HG03095 (cell line): ENCODE results near the gene KMT2C.
"Not testable (repeated sequence)": the region's sequence is repeated elsewhere in the genome, so short reads cannot be mapped to it uniquely, and the experiment has no call there.

Source experiments
- ATAC-seq: cut with Tn5 transposase; IDR thresholded peaks from one replicate; pipeline ENCODE4 v1.9.1; 2021; ENCODE audit warnings: moderate library complexity; ENCODE audit not compliant: unreplicated experiment

The KMT2C gene

DNA sequence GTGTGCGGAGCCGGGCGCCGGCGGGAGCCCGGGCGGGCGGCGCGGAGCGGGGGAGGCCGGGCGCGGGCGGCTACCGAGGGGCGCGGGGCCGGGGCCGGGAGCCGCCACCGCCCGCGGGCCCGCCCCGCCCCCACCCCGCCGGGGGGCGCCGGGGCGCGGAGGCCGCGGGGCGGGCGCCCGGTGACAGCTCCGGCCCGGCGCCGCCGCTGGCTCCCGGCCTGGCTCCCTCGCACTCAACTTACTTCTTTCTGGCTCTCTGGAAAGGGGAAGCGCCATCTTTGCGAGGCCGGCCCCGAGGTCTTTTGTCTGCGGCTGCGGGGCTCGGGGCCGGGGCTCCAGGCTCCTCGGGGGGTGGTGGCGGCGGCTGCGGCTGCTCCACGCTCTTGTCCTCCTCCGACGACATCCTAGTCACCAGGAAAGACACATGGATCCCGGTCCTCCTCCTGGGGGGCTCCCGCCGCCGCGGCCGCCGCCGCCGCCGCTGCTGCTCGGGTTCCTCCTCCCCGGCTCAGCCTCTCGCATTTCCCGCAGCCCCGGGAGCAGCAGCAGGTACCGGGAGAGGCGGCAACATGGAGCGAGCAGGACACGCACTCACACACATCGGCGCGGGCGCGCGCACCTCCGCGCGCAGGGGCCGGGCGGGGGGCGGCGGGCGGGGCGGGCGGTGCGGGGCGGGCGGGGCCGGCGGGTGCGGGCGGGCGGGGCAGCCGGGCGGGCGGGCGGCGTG is at the start of gene KMT2C:
Gene KMT2C (minus strand): TSS at position 620 of the 727 bp plus-strand sequence. CDS start 217 bp downstream, at position 403.
- ATAC-seq, result no peak

- ATAC-seq, result no peak
Measured at GRCh38 chr7:152481082-152481481, 45.3 kb upstream of the KMT2C start.

- ATAC-seq, result no peak
Measured at GRCh38 chr7:152480664-152481063, 44.9 kb upstream of the KMT2C start.

DNA sequence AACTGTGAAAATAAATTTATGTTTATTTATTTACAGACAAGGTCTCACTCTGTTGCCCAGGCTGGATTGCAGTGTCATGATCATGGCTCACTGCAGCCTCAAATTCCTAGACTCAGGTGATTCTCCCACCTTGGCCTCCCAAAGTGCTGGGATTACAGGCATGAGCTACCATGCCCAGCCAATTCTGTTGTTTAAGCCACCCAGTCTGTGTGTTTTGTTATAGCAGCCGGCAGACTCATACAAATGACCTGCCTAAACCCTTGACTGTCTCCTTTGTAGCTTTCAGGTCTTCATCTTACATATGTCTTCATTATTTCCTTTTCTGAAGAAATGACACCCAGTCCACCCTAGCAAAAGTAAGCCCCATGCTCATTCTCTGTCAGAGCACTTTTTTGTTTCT is 43.8 kb upstream of the KMT2C start:
- no peak for ATAC-seq

DNA sequence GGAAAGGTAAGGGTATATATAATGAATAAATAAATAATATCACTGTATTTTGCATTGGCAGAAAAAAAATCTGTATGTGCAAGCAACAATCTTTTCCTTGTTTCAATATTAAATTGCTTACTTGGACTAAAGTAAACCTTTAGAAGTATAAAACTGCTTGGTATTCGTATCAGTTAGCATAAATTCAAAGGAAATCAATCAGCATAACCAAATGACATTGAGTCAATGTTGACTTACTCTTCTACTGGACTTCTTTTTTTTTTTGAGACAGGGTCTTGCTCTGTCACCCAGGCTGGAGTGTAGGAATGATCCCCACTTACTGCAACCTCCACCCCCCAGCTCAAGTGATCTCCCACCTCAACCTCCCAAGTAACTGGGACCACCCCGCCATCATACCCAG is 42.3 kb upstream of the KMT2C start:
- no peak for ATAC-seq

DNA sequence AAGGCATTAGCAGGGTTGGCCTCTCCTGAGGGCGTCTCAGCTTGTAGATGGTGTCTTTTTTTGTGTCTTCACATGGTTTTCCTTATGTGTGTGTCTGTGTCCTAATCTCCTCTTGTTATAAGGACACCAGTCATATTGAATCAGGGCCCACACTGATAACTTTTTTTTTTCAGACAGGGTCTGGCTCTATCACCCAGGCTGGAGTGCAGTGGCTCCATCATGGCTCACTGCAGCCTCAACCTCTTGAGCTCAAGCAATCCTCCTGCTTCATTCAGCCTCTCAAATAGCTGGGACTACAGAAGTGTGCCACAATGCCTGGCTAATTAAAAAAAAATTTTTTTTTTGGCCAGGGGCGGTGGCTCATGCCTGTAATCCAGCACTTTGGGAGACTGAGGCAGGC is 41.3 kb upstream of the KMT2C start:
- ATAC-seq, result no peak

- no peak for ATAC-seq
Measured at GRCh38 chr7:152476551-152476950, 40.7 kb upstream of the KMT2C start.

DNA sequence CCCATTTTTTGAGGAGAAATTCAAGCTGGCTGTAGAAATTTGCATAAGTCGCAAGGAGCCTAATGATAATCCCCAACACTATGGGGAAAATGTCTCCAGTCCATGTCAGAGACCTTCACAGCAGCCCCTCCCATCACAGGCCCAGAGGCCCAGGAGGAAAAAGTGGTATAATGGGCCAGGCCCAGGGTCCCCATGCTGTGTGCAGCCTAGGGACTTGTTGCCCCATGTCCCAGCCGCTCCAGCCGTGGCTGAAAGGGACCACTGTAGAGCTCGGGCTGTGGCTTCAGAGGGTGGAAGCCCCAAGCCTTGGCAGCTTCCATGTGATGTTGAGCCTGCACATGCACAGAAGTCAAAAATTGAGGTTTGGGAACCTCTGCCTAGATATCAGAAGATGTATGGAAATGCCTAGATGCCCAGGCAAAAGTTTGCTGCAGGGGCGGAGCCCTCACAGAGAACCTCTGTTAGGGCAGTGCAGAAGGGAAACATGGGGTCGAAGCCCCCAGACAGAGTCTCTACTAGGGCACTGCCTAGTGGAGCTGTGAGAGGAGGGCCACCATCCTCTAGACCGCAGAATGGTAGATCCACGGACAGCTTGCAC is 35.3 kb upstream of the KMT2C start:
- not testable (repeated sequence) for ATAC-seq

- ATAC-seq, result not testable (repeated sequence)
Measured at GRCh38 chr7:152470251-152471022, 34.6 kb upstream of the KMT2C start.

DNA sequence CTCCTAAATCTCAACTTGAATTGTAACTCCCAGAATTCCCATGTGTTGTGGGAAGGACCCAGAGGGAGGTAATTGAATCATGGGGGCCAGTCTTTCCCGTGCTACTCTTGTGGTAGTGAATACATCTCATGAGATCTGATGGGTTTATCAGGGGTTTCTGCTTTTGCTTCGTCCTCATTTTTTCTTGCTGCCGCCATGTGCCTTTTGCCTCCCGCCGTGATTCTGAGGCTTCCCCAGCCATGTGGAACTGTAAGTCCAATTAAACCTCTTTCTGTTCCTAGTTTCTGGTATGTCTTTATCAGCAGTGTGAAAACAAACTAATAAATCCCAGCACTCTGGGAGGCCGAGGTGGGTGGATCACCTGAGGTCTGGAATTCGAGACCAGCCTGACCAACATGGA is 33.8 kb upstream of the KMT2C start:
- not testable (repeated sequence) for ATAC-seq

DNA sequence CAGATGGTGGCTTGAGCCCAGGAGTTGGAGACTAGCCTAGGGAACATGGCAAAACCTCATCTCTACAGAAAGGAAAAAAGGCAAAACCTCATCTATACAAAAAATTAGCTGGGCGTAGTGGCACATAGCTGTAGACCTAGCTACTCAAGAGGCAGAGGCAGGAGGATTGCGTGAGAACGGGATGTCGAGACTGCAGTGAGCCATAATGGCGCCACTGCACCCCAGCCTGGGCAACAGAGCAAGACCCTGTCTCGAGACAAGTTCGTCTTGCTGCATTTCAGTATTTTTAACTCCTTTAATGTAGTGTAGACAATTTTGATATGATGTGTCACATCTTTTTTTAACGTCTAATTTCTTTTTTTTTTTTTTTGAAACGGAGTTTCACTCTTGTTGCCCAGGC is 31.4 kb upstream of the KMT2C start:
- ATAC-seq, result no peak

- ATAC-seq, result no peak
Measured at GRCh38 chr7:152465119-152465387, 29.2 kb upstream of the KMT2C start.

- ATAC-seq, result peak; percentile 33
Measured at GRCh38 chr7:152464312-152465118, 28.7 kb upstream of the KMT2C start.

- ATAC-seq, result peak; percentile 92
Measured at GRCh38 chr7:152463709-152464311, 28.0 kb upstream of the KMT2C start.

DNA sequence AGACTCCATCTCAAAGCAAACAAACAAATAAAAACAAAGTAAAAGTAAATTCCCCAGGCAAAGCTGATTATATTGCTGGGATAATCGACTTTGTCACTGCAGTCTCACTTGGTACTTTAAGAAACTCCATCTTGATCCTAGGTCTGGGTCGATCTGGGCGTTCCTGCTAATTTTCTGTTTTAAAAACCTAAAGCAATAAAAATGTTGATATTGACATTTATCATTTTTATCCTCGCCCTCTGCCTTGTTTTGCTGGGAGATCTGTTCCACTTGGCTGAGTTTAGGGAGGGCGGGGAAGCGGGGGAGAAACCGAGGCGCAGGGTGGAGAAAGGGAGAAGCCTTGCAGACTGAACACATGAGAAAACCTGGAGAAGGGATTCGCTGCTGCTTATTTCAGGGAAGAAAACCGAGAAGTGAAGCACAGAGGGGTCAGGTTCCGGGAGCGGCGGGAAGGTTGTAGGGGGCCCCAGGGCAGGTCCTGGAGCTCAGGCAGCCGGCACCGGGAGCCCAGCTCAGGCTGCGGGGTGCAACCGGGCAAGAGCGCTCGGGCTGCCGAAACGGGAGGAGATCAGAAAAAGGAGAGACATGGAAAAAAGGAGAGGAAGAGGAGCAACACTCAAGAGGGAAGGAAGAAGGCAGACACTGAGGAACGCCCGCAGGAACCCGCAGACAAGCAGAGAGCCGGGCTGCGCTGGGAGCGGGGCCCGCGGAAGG is 27.3 kb upstream of the KMT2C start:
- peak; percentile 12 for ATAC-seq

GRCh38 chr7:152459724-152460251 is 24.0 kb upstream of the KMT2C start:
- ATAC-seq, result no peak

GRCh38 chr7:152451356-152451755 is 15.6 kb upstream of the KMT2C start:
- no peak for ATAC-seq

DNA sequence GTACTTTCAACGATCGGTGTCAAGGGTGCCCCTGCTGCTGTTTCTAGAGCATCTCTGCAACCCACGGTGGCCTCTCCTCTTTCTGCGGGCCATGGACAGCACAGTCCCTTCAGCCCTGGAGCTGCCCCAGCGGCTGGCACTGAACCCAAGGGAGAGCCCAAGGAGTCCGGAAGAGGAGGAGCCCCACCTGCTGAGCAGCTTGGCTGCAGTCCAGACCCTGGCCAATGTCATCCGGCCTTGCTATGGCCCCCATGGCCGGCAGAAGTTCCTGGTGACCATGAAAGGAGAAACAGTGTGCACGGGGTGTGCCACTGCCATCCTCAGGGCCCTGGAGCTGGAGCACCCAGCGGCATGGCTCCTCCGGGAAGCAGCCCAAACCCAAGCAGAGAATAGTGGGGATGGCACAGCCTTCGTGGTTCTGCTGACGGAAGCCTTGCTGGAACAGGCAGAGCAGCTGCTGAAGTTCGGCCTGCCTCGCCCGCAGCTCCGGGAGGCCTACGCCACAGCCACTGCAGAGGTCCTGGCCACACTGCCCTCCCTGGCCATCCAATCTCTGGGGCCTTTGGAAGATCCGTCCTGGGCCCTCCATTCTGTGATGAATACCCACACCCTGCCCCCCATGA is 9.7 kb upstream of the KMT2C start:
- not testable (repeated sequence) for ATAC-seq

GRCh38 chr7:152443586-152443985 is 7.8 kb upstream of the KMT2C start:
- no peak for ATAC-seq
